ENCODE results near the gene ANKRD27. TPM values are rescaled to one million over a fixed set of nuclear protein-coding genes. Genes with fewer than 3 reads are reported as not detected.
A peak's percentile ranks its signal among the peaks of the same experiment; 100 is the strongest.

The ANKRD27 gene
- total RNA-seq, result 10 to 100 TPM in 1 of 2 donors, 1 to 10 TPM in 1; 9.6 to 16.2 TPM

DNA sequence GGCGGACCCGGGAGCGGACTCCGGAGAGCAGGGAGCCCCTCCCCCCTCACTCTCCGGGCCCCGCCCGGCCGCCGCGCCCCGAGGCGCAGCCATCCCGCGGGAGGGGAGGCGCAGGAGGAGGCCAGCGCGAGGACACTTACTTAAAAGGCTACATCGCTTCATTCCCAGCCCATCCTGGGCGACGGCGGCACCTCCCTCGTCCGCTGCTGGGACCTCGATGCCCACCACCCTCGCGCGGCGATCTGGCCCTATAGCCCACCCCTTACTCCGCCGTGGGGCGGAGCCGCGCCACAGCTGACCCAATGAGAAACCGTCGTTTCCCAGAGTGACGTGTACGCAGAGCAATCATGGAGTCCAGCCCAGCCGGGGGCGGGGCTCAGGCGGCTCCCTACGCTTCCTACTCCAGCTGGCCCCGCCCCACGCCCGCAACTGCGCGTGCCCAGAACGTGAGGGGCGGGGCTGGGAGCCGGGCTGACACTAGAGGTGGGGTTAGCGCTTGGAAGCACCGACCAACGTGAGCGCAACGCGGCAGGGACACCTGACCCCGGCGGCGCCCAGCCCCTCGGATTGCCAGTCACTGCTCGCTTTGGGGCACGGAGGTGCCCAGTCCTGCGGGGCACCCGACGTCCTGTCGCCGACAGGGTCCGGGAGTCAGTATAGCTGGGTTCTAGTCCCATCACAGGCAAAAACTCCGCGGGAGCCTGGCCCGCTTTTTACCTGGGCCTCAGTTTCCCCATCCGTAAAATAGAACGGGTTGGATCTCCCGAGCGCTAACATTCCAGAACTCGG, at the start of gene ANKRD27:
Gene ANKRD27, minus strand, starts transcription at position 250 of the 789 bp plus-strand sequence. CDS start 16,165 bp downstream, outside the sequence.
- intact Hi-C loops (cut with DNase I), result no loop called here
- Histone ChIP-seq H3K36me3 (replicated peaks in 1 of 2; ENCODE audit: insufficient read depth in 1 of 2, low read depth in 2 of 2) (no peaks in the 10 kb centered on the region), H3K4me3 (peak within 1 kb of the TSS; percentile 91 to 93), H3K4me1 (peaks cover 31% of the 10 kb centered on the region), H3K9me3 (no peaks in the 10 kb centered on the region), H3K27ac (peak within 1 kb of the TSS in 3 of 4 donors; percentile 40 to 74 (median 65)), H3K27me3 (peaks cover 0 to 4% of the 10 kb centered on the region in 2 donors)
- TF ChIP-seq POLR2A (IDR thresholded peaks at IDR 0.05), result peak; percentile 19 to 57 (median 46)
- TF ChIP-seq, protein P1, sequence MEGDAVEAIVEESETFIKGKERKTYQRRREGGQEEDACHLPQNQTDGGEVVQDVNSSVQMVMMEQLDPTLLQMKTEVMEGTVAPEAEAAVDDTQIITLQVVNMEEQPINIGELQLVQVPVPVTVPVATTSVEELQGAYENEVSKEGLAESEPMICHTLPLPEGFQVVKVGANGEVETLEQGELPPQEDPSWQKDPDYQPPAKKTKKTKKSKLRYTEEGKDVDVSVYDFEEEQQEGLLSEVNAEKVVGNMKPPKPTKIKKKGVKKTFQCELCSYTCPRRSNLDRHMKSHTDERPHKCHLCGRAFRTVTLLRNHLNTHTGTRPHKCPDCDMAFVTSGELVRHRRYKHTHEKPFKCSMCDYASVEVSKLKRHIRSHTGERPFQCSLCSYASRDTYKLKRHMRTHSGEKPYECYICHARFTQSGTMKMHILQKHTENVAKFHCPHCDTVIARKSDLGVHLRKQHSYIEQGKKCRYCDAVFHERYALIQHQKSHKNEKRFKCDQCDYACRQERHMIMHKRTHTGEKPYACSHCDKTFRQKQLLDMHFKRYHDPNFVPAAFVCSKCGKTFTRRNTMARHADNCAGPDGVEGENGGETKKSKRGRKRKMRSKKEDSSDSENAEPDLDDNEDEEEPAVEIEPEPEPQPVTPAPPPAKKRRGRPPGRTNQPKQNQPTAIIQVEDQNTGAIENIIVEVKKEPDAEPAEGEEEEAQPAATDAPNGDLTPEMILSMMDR (IDR thresholded peaks at IDR 0.05), result no peak
- 0 to 2% methylated on average over 20 to 49 of the region's 75 CpGs for WGBS, 2 donors
- DNase-seq (peak; percentile 99), ATAC-seq (peak; percentile 97)

- no peak overlapping the region for H3K27ac ChIP-seq
- no peaks in the 10 kb centered on the region for H3K27me3 ChIP-seq
- no peaks in the 10 kb centered on the region for H3K4me1 ChIP-seq
- no peaks in the 10 kb centered on the region for H3K36me3 ChIP-seq (replicated peaks in 1 of 2; ENCODE audit: insufficient read depth in 1 of 2, low read depth in 2 of 2)
- intact Hi-C loops (cut with DNase I), result no loop called here
- H3K4me3 ChIP-seq, result no peak overlapping the region
- H3K9me3 ChIP-seq, result no peaks in the 10 kb centered on the region
- DNase-seq (no peak), ATAC-seq (no peak)
- no peak for TF ChIP-seq POLR2A (IDR thresholded peaks at IDR 0.05)
- TF ChIP-seq, protein P1 (IDR thresholded peaks at IDR 0.05), result no peak
- 98 to 99% methylated on average over 13 to 17 of the region's 22 CpGs for WGBS, 2 donors
Measured at GRCh38 chr19:32720936-32721250, 45.9 kb upstream of the ANKRD27 start.

- H3K27ac ChIP-seq, result no peak overlapping the region
- H3K9me3 ChIP-seq, result no peaks in the 10 kb centered on the region
- ATAC-seq (no peak), DNase-seq (no peak)
- no peaks in the 10 kb centered on the region for H3K27me3 ChIP-seq
- H3K4me1 ChIP-seq, result no peaks in the 10 kb centered on the region
- no peaks in the 10 kb centered on the region for H3K36me3 ChIP-seq (replicated peaks in 1 of 2; ENCODE audit: insufficient read depth in 1 of 2, low read depth in 2 of 2)
- intact Hi-C loops (cut with DNase I), result no loop called here
- H3K4me3 ChIP-seq, result no peak overlapping the region
- no peak for TF ChIP-seq POLR2A (IDR thresholded peaks at IDR 0.05)
- TF ChIP-seq, protein P1 (IDR thresholded peaks at IDR 0.05), result no peak
- WGBS, 2 donors, result 94 to 97% methylated on average over 5 to 15 of the region's 22 CpGs
Measured at GRCh38 chr19:32720216-32720935, 45.4 kb upstream of the ANKRD27 start.

GRCh38 chr19:32719611-32720059, 44.7 kb upstream of the ANKRD27 start, which contains the start of gene TDRD12:
Gene TDRD12 (plus strand): TSS chr19:32719767. CDS start chr19:32720073, 306 bp downstream.
- no peaks in the 10 kb centered on the region for H3K9me3 ChIP-seq
- H3K4me3 ChIP-seq, result no peak within 1 kb of the TSS
- H3K4me1 ChIP-seq, result no peaks in the 10 kb centered on the region
- H3K36me3 ChIP-seq (replicated peaks in 1 of 2; ENCODE audit: insufficient read depth in 1 of 2, low read depth in 2 of 2), result no peaks in the 10 kb centered on the region
- H3K27ac ChIP-seq, result no peak within 1 kb of the TSS
- no peak for ATAC-seq
- no peaks in the 10 kb centered on the region for H3K27me3 ChIP-seq
- TF ChIP-seq, protein P1 (IDR thresholded peaks at IDR 0.05), result no peak
- no peak for TF ChIP-seq POLR2A (IDR thresholded peaks at IDR 0.05)
- no peak for DNase-seq
- intact Hi-C loops (cut with DNase I), result no loop called here
- WGBS, 2 donors, result 90 to 95% methylated on average over 27 to 42 of the region's 44 CpGs
